ENCODE measurements around the gene KRT6C.

The KRT6C gene

DNA sequence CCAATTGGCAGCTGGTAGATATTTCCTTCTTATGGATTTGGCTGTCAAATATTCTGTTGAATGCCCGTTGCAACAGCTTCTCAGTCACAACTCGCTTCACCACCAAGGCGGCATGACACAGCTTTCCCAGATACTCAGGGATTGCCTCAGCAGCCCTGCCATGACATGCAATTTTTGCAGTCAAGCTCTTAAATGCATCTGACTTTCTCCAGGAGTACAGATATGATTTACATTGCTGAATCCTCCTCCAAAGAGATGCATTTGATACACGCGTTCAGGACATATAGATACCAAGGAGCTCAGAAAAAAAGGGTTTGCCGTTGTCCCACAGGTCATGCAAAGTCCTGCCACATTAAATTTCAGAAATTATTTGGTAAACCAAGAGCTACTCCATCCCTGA lies 40.1 kb upstream of the KRT6C start:
- H3K9me3 ChIP-seq (ENCODE audit: control insufficient read depth, insufficient read depth, low read depth, low read length) = peaks cover 2% of the 10 kb centered on the region; the same call in 1 of the 2 replicates
- no peaks in the 10 kb centered on the region for H3K4me1 ChIP-seq (ENCODE audit: control insufficient read depth, insufficient read depth, low read length)
- CTCF ChIA-PET = no interaction called here
- POLR2A ChIA-PET = no interaction called here
- H3K36me3 ChIP-seq (ENCODE audit: control insufficient read depth in 2 of 2, insufficient read depth in 1 of 2, low read length in 2 of 2) = no peaks in the 10 kb centered on the region
- TF ChIP-seq ZNF292 (tag by site-specific recombination; IDR thresholded peaks at IDR 0.05; ENCODE audit: borderline replicate concordance, low read depth) = no peak
- TF ChIP-seq ZNF211 (tag by site-specific recombination; IDR thresholded peaks at IDR 0.05; ENCODE audit: low read depth) = no peak
- TF ChIP-seq ZNF341 (tag by site-specific recombination; IDR thresholded peaks at IDR 0.05; ENCODE audit: low read depth) = no peak
- TF ChIP-seq ZNF394 (tag by site-specific recombination; IDR thresholded peaks at IDR 0.05; ENCODE audit: borderline replicate concordance) = no peak
- TF ChIP-seq PRDM6 (tag by site-specific recombination; IDR thresholded peaks at IDR 0.05) = no peak
- TF ChIP-seq ZNF23 (tag by site-specific recombination; IDR thresholded peaks at IDR 0.05; ENCODE audit: borderline replicate concordance) = no peak
- TF ChIP-seq, protein P1, sequence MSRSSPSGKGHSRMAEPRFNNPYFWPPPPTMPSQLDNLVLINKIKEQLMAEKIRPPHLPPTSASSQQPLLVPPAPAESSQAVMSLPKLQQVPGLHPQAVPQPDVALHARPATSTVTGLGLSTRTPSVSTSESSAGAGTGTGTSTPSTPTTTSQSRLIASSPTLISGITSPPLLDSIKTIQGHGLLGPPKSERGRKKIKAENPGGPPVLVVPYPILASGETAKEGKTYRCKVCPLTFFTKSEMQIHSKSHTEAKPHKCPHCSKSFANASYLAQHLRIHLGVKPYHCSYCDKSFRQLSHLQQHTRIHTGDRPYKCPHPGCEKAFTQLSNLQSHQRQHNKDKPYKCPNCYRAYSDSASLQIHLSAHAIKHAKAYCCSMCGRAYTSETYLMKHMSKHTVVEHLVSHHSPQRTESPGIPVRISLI (tag by site-specific recombination; IDR thresholded peaks at IDR 0.05) = no peak
- TF ChIP-seq KLF9 (tag by site-specific recombination; IDR thresholded peaks at IDR 0.05; ENCODE audit: low read depth) = no peak
- H3K27ac ChIP-seq (ENCODE audit: extremely low read depth, low read depth, low read length) = no peak overlapping the region
- no peak overlapping the region for H3K4me3 ChIP-seq (ENCODE audit: low read depth, low read length)

DNA sequence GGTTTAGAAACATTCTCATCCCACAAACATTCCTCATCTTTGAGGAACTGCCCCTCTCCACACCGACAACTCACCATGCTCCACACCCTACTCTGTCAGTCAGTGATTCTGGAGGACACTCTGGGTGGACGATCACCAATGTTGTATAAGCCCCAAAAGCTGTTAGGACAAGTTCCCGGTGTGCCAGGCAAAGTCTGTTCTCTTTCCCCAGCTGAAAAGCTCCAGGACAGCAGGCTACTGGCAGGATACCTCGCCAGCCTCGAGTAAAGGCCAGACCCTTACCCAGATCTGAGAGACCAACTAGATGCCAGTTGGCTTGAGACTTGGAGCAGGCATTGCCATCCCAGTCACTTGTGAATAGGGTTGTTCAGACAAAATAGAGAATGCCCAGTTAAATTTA lies 34.6 kb upstream of the KRT6C start:
- Histone ChIP-seq H3K4me1 (ENCODE audit: control insufficient read depth, insufficient read depth, low read length) (no peaks in the 10 kb centered on the region), H3K4me3 (ENCODE audit: low read depth, low read length) (no peak overlapping the region), H3K36me3 (ENCODE audit: control insufficient read depth in 2 of 2, insufficient read depth in 1 of 2, low read length in 2 of 2) (no peaks in the 10 kb centered on the region), H3K27ac (ENCODE audit: extremely low read depth, low read depth, low read length) (no peak overlapping the region), H3K9me3 (ENCODE audit: control insufficient read depth, insufficient read depth, low read depth, low read length) (peaks cover 2% of the 10 kb centered on the region; the same call in 1 of the 2 replicates)
- TF ChIP-seq, protein P2, sequence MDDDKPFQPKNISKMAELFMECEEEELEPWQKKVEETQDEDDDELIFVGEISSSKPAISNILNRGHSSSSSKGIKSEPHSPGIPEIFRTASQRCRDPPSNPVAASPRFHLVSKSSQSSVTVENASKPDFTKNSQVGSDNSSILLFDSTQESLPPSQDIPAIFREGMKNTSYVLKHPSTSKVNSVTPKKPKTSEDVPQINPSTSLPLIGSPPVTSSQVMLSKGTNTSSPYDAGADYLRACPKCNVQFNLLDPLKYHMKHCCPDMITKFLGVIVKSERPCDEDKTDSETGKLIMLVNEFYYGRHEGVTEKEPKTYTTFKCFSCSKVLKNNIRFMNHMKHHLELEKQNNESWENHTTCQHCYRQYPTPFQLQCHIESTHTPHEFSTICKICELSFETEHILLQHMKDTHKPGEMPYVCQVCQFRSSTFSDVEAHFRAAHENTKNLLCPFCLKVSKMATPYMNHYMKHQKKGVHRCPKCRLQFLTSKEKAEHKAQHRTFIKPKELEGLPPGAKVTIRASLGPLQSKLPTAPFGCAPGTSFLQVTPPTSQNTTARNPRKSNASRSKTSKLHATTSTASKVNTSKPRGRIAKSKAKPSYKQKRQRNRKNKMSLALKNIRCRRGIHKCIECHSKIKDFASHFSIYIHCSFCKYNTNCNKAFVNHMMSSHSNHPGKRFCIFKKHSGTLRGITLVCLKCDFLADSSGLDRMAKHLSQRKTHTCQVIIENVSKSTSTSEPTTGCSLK (tag by site-specific recombination; IDR thresholded peaks at IDR 0.05) = no peak
- TF ChIP-seq ZNF366 (tag by site-specific recombination; conservative IDR thresholded peaks at IDR 0.05) (no peak), ZBTB8A (tag by site-specific recombination; IDR thresholded peaks at IDR 0.05) (no peak), REPIN1 (tag by site-specific recombination; IDR thresholded peaks at IDR 0.05; ENCODE audit: low read depth) (no peak), ZNF837 (tag by site-specific recombination; IDR thresholded peaks at IDR 0.05) (no peak), GLI2 (tag by site-specific recombination; IDR thresholded peaks at IDR 0.05; ENCODE audit: borderline replicate concordance, low read depth) (no peak), ZNF169 (tag by site-specific recombination; IDR thresholded peaks at IDR 0.05) (no peak), HOXD13 (CRISPR knock-in tag; IDR thresholded peaks at IDR 0.05; ENCODE audit: borderline replicate concordance) (no peak)
- TF ChIP-seq, protein P3, sequence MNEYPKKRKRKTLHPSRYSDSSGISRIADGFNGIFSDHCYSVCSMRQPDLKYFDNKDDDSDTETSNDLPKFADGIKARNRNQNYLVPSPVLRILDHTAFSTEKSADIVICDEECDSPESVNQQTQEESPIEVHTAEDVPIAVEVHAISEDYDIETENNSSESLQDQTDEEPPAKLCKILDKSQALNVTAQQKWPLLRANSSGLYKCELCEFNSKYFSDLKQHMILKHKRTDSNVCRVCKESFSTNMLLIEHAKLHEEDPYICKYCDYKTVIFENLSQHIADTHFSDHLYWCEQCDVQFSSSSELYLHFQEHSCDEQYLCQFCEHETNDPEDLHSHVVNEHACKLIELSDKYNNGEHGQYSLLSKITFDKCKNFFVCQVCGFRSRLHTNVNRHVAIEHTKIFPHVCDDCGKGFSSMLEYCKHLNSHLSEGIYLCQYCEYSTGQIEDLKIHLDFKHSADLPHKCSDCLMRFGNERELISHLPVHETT (tag by site-specific recombination; IDR thresholded peaks at IDR 0.05) = no peak
- POLR2A ChIA-PET = no interaction called here
- CTCF ChIA-PET = interaction anchor here (0.6 to 1.9 kb wide), 12 partner anchors 8 to 113 kb away, joined by 3 to 14 read pairs (median 3); partner anchors contain the start of gene KRT5

Data from HEK293 (cell line).